Measurements from ENCODE around the gene CCNB1. TPM values are rescaled to one million over a fixed set of nuclear protein-coding genes. Genes with fewer than 3 reads are reported as not detected.
"Not testable (repeated sequence)": the region's sequence is repeated elsewhere in the genome, so short reads cannot be mapped to it uniquely, and the experiment has no call there.

Gene CCNB1
- total RNA-seq, 1 donor from 2014 or later, result 42.7 TPM

DNA sequence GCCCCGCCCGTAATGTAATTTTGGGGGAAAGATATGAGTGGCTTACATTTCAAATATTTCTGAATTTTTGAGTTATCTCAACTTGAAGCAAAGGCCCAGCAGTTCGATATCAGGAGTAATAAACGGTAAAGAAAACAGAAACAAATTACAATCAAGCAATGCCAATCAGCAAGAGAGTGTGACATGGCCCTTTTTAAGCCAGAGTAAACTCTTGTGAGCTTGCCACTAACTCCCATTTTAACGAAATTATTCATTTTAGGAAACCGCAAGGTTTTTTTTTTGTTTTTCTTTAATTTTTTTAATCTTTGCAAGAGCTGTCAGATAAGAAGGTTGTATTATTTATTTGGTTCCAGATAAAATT lies 50.2 kb downstream of the CCNB1 start:
- H3K27ac Mint-ChIP-seq (ENCODE audit: unreplicated experiment), result peak overlapping the region; percentile 95
- TF ChIP-seq, protein P1, sequence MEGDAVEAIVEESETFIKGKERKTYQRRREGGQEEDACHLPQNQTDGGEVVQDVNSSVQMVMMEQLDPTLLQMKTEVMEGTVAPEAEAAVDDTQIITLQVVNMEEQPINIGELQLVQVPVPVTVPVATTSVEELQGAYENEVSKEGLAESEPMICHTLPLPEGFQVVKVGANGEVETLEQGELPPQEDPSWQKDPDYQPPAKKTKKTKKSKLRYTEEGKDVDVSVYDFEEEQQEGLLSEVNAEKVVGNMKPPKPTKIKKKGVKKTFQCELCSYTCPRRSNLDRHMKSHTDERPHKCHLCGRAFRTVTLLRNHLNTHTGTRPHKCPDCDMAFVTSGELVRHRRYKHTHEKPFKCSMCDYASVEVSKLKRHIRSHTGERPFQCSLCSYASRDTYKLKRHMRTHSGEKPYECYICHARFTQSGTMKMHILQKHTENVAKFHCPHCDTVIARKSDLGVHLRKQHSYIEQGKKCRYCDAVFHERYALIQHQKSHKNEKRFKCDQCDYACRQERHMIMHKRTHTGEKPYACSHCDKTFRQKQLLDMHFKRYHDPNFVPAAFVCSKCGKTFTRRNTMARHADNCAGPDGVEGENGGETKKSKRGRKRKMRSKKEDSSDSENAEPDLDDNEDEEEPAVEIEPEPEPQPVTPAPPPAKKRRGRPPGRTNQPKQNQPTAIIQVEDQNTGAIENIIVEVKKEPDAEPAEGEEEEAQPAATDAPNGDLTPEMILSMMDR (IDR thresholded peaks at IDR 0.05; ENCODE audit: unreplicated experiment), result no peak
- peaks cover 1% of the 10 kb centered on the region for H3K27me3 Mint-ChIP-seq (ENCODE audit: unreplicated experiment)
- no peaks in the 10 kb centered on the region for H3K4me1 Mint-ChIP-seq (ENCODE audit: unreplicated experiment)
- no peak for DNase-seq (ENCODE audit: low spot score)
- H3K36me3 Mint-ChIP-seq (ENCODE audit: low read depth, unreplicated experiment), result peaks cover 2% of the 10 kb centered on the region
- H3K9me3 Mint-ChIP-seq (ENCODE audit: unreplicated experiment), result no peaks in the 10 kb centered on the region
- H3K4me3 Mint-ChIP-seq (ENCODE audit: unreplicated experiment), result peak overlapping the region; percentile 99

DNA sequence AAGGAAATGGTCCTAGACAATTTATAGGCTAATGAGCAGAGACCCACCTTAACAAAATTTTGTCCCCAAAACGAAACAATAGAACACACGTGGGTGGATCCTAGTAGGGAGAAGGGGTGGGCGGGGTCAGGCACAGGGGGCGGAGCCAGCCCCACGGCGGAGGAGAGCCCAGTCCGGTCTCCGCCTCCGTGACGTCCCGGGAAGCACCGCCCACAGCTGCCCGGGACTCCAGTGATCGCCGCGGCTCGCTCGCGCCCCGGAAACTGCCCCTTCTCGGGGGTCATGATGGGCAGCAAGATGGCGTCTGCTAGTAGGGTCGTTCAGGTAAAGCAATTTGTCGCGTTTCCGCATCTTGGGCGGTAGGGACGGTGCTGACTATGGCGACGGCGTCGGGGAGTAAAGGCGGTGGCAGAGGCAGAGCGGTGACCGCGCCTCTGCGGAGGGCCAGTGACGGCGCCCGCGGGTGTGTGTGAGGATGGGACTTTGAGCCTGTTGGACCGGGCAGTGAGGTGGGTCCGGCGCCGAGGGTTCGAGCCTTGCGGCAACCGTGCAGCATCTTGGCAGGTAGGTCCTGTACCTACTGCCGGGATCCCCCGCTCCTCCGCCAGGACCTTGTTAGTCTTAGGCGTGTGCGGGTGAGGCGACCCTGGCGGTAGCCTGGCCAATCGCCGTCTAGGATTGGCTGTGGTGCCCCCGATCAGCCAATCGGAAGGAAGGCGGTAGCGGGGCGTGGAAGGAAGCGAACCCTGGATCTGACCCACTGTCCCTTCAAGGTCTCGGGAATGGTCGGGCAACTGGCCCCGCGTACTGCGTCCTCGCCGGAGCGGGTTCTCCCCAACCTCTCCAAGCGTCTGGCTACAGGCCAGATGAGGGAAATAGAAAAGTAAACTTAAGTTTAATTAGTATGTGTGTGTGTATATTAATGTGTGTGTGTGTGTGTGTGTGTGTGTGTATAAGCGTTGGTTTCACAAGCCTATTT lies 50.9 kb downstream of the CCNB1 start:
- Mint-ChIP-seq H3K4me3 (ENCODE audit: unreplicated experiment) (peak overlapping the region; percentile 99), H3K36me3 (ENCODE audit: low read depth, unreplicated experiment) (peaks cover 6% of the 10 kb centered on the region), H3K27ac (ENCODE audit: unreplicated experiment) (peak overlapping the region; percentile 95), H3K9me3 (ENCODE audit: unreplicated experiment) (no peaks in the 10 kb centered on the region), H3K27me3 (ENCODE audit: unreplicated experiment) (peaks cover 1% of the 10 kb centered on the region), H3K4me1 (ENCODE audit: unreplicated experiment) (no peaks in the 10 kb centered on the region)
- peak; percentile 95 for DNase-seq (ENCODE audit: low spot score)
- TF ChIP-seq, protein P1 (IDR thresholded peaks at IDR 0.05; ENCODE audit: unreplicated experiment), result peak; percentile 17

DNA sequence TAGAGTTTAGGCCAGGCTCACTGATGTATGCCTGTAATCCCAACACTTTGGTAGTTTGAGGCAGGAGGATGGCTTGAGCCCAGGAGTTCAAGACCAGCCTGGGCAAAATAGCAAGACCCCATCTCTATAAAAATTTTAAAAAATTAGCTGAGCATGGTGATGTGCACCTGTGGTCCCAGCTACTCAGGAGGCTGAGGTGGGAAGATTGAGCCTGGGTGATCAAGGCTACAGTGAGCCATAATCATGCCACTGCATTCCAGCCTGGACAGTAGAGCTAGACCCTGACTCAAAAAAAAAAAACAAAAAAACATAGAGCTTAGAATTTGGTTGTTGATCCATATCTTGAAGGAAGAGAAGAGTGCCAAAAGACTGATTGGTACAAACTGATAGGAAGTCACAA lies 53.0 kb downstream of the CCNB1 start:
- Mint-ChIP-seq H3K4me3 (ENCODE audit: unreplicated experiment) (no peak overlapping the region), H3K27me3 (ENCODE audit: unreplicated experiment) (peaks cover 1% of the 10 kb centered on the region), H3K36me3 (ENCODE audit: low read depth, unreplicated experiment) (peaks cover 6% of the 10 kb centered on the region), H3K27ac (ENCODE audit: unreplicated experiment) (no peak overlapping the region), H3K9me3 (ENCODE audit: unreplicated experiment) (no peaks in the 10 kb centered on the region), H3K4me1 (ENCODE audit: unreplicated experiment) (no peaks in the 10 kb centered on the region)
- TF ChIP-seq, protein P1 (IDR thresholded peaks at IDR 0.05; ENCODE audit: unreplicated experiment), result no peak
- DNase-seq (ENCODE audit: low spot score), result no peak

DNA sequence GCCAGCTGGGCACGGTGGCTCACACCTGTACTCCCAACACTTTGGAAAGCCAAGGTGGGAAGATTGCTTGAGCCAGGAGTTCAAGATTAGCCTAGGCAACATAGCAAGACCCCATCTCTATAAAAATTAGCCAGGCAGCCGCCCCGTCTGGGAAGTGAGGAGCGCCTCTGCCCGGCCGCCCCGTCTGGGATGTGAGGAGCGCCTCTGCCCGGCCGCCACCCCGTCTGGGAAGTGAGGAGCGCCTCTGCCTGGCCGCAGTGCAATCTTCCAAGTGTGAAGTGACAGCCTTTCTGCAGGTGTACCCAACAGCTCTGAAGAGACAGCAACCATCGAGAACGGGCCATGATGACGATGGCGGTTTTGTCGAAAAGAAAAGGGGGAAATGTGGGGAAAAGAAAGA lies 53.4 kb downstream of the CCNB1 start:
- H3K27ac Mint-ChIP-seq (ENCODE audit: unreplicated experiment); H3K4me3 Mint-ChIP-seq (ENCODE audit: unreplicated experiment): not testable (repeated sequence)

DNA sequence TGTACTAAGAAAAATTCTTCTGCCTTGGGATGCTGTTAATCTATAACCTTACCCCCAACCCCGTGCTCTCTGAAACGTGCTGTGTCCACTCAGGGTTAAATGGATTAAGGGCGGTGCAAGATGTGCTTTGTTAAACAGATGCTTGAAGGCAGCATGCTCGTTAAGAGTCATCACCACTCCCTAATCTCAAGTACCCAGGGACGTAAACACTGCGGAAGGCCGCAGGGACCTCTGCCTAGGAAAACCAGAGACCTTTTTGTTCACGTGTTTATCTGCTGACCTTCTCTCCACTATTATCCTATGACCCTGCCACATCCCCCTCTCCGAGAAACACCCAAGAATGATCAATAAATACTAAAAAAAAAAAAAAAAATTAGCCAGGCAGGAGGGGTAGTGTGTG lies 53.9 kb downstream of the CCNB1 start:
- not testable (repeated sequence) for DNase-seq (ENCODE audit: low spot score); H3K4me1 Mint-ChIP-seq (ENCODE audit: unreplicated experiment); H3K27ac Mint-ChIP-seq (ENCODE audit: unreplicated experiment); H3K9me3 Mint-ChIP-seq (ENCODE audit: unreplicated experiment); H3K36me3 Mint-ChIP-seq (ENCODE audit: low read depth, unreplicated experiment); H3K27me3 Mint-ChIP-seq (ENCODE audit: unreplicated experiment); H3K4me3 Mint-ChIP-seq (ENCODE audit: unreplicated experiment)

More for the DNA sequence above, 53.4 kb downstream of the CCNB1 start:
- not testable (repeated sequence) for H3K27me3 Mint-ChIP-seq (ENCODE audit: unreplicated experiment); H3K4me1 Mint-ChIP-seq (ENCODE audit: unreplicated experiment); DNase-seq (ENCODE audit: low spot score); H3K36me3 Mint-ChIP-seq (ENCODE audit: low read depth, unreplicated experiment); H3K9me3 Mint-ChIP-seq (ENCODE audit: unreplicated experiment)

DNA sequence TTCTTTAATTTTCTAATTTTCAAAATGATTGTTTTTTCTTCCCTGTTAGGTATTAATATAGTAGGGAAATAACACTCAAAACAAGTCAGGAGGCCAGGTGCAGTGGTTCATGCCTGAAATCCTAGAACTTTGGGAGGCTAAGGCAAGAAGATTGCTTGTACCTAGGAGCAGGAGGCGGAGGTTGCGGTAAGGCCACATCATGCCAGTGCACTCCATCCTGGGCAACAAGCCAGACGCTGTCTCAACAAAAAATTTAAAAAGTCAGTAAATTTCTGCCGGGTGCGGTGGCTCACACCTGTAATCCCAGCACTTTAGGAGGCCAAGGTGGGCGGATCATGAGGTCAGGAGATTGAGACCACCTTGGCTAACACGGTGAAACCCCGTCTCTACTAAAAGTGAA lies 57.6 kb downstream of the CCNB1 start:
- Mint-ChIP-seq H3K27ac (ENCODE audit: unreplicated experiment) (no peak overlapping the region), H3K4me1 (ENCODE audit: unreplicated experiment) (no peaks in the 10 kb centered on the region), H3K36me3 (ENCODE audit: low read depth, unreplicated experiment) (peaks cover 6% of the 10 kb centered on the region), H3K27me3 (ENCODE audit: unreplicated experiment) (no peaks in the 10 kb centered on the region), H3K4me3 (ENCODE audit: unreplicated experiment) (no peak overlapping the region), H3K9me3 (ENCODE audit: unreplicated experiment) (no peaks in the 10 kb centered on the region)
- DNase-seq (ENCODE audit: low spot score), result no peak
- TF ChIP-seq, protein P1 (IDR thresholded peaks at IDR 0.05; ENCODE audit: unreplicated experiment), result no peak

All from endothelial cell (in vitro differentiated cells).